Mammary epithelial cell (primary cell): ENCODE measurements around the gene PRKD1.

Source experiments
- CTCF ChIP-seq, 2 donors: IDR thresholded peaks in 1 of 2; conservative IDR thresholded peaks in 1 of 2; 2 replicates each; pipeline ENCODE4 v1.5.1; 2011 to 2012; ENCODE audit warnings: inconsistent platforms in 2 of 2, low read length in 2 of 2, mild to moderate bottlenecking in 2 of 2, control low read depth in 1 of 2, low read depth in 1 of 2; ENCODE audit not compliant: insufficient read depth in 1 of 2; ENCODE audit errors: extremely low read depth in 1 of 2
- EZH2 ChIP-seq: IDR thresholded peaks from 2 replicates; pipeline ENCODE4 v1.6.1; 2012; ENCODE audit warnings: low read length, inconsistent platforms, borderline replicate concordance

GRCh38 chr14:29684926-29685325 is 242.7 kb downstream of the PRKD1 start:
- TF ChIP-seq CTCF (conservative IDR thresholded peaks at IDR 0.05 in 1 of 2, IDR thresholded peaks at IDR 0.05 in 1 of 2; ENCODE audit: extremely low read depth in 1 of 2, insufficient read depth in 1 of 2, low read depth in 1 of 2, low read length in 2 of 2) = no peak
- TF ChIP-seq EZH2 = no peak
